22Rv1 (cell line): ENCODE data around the gene TFE3.

Experiments used
- H3K27ac ChIP-seq: fragments of 450-650 bp; 2 replicates; pipeline ENCODE4 v1.5.1; 2017
- ZFX ChIP-seq: fragments of 450-650 bp; IDR thresholded peaks from 2 replicates; pipeline ENCODE4 v1.6.1; 2017; ENCODE audit warnings: antibody characterized with exemption, borderline replicate concordance
- TF ChIP-seq, protein P1 (sequence below): fragments of 450-650 bp; IDR thresholded peaks from 2 replicates; pipeline ENCODE4 v1.5.1; 2017; ENCODE audit warnings: mild to moderate bottlenecking

TFE3 gene

GRCh38 chrX:49066690-49067089 is 23.5 kb upstream of the TFE3 start:
- no peak overlapping the region for H3K27ac ChIP-seq
- TF ChIP-seq, protein P1, sequence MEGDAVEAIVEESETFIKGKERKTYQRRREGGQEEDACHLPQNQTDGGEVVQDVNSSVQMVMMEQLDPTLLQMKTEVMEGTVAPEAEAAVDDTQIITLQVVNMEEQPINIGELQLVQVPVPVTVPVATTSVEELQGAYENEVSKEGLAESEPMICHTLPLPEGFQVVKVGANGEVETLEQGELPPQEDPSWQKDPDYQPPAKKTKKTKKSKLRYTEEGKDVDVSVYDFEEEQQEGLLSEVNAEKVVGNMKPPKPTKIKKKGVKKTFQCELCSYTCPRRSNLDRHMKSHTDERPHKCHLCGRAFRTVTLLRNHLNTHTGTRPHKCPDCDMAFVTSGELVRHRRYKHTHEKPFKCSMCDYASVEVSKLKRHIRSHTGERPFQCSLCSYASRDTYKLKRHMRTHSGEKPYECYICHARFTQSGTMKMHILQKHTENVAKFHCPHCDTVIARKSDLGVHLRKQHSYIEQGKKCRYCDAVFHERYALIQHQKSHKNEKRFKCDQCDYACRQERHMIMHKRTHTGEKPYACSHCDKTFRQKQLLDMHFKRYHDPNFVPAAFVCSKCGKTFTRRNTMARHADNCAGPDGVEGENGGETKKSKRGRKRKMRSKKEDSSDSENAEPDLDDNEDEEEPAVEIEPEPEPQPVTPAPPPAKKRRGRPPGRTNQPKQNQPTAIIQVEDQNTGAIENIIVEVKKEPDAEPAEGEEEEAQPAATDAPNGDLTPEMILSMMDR, result no peak
- TF ChIP-seq ZFX, result no peak

DNA sequence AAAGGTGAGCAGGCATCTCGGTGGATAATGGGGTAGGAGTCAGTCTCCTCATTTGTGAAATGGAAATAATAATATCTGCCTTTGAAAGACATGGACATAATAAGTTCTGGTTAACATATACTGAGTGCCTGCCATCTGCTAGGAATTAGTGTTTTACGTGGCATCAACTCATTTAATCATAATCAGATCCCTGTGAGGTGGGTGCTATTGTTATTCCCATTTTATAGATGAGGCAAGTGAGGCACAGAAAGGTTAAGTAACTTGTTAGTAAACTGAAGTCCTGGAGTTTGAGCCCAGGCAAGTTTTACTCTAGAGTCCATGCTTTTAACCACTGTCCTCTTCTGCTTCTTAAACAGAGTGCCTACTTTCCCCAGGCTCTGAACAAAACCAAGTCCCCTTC is 23.1 kb upstream of the TFE3 start:
- TF ChIP-seq, protein P1, result no peak
- no peak for TF ChIP-seq ZFX
- no peak overlapping the region for H3K27ac ChIP-seq

DNA sequence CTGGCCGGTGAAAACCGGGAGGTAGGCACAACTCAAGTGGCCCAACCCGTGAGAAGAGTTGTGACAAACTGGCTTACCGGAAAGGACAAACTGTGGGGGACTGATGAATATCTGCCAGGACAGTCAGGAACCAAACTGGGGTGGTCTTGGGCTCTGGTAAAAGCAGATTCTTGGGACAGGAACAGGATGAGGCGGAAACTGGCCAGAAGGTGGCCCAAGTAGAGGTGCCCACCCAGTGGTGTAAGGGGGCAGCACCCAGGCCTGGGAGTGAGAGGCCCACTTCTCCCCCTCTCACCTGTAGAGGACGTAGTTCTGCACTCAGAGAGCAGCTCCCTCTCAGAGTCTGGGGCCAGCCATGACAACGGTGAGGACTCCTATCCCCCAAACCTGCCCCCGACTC is 21.6 kb upstream of the TFE3 start:
- TF ChIP-seq ZFX, result no peak
- TF ChIP-seq, protein P1, result no peak
- no peak overlapping the region for H3K27ac ChIP-seq

DNA sequence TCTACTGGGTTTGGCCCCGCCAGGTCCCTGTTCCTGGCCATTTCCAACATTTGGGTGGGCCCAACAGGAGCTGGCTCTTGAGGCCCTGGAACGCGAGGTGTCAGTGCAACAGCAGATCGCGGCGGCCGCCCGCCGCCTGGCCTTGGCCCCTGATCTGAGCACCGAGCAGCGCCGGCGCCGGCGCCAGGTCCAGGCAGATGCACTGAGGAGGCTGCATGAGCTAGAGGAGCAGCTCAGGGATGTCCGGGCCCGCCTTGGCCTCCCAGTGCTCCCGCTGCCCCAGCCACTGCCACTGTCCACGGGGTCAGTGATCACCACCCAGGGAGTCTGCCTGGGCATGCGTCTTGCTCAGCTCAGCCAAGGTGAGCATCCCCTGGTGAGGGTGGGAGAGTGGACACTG is 21.1 kb upstream of the TFE3 start:
- H3K27ac ChIP-seq, result no peak overlapping the region
- TF ChIP-seq, protein P1, result no peak
- TF ChIP-seq ZFX, result no peak

GRCh38 chrX:49063715-49064114 is 20.6 kb upstream of the TFE3 start:
- H3K27ac ChIP-seq, result no peak overlapping the region
- TF ChIP-seq, protein P1, result no peak
- TF ChIP-seq ZFX, result no peak

DNA sequence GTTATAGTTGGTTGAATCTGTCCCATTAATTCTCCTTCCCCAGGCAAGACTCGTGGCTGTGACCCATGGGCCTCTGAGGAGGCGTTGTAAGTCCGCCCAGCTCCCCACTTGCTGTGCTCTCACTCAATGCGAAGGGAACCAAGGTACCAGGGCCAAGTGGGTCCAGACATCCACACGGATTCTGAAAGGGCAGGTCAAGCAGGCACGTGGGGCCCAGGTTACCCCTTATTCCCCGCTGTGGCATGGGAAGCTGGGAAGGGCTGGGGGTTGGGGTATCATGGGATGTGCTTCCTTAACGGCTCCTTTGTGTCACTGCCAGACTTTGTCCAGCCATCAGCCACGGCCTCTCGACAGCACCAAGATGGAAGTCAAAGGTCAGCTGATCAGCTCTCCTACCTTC is 18.8 kb upstream of the TFE3 start:
- H3K27ac ChIP-seq, result no peak overlapping the region
- TF ChIP-seq ZFX, result no peak
- TF ChIP-seq, protein P1, result no peak

GRCh38 chrX:49061490-49061889 is 18.3 kb upstream of the TFE3 start:
- TF ChIP-seq ZFX, result no peak
- TF ChIP-seq, protein P1, result no peak
- no peak overlapping the region for H3K27ac ChIP-seq
